CD4-positive, alpha-beta T cell (primary cell): Measurements from ENCODE around the gene DRGX. TPM values are rescaled to one million over a fixed set of nuclear protein-coding genes. Genes with fewer than 3 reads are reported as not detected.

Source experiments
- ATAC-seq: fragments of 200-7000 bp; cut with Tn5 transposase; one replicate; pipeline ENCODE4 v1.10.0; 2022; ENCODE audit warnings: mild to moderate bottlenecking; ENCODE audit not compliant: poor library complexity
- CTCF ChIA-PET: fragments of 350-600 bp; sonication (Branson Sonifier 250); formaldehyde crosslinking; loops from one replicate; lab custom pipeline; 2021; ENCODE audit warnings: antibody characterized with exemption, inconsistent platforms; lab: Charles Lee
- POLR2A ChIA-PET: fragments of 350-600 bp; sonication (Branson Sonifier 250); formaldehyde crosslinking; loops from one replicate; lab custom pipeline; 2021; ENCODE audit warnings: antibody characterized with exemption, inconsistent platforms; lab: Charles Lee
- DNase-seq, 14 experiments: peaks; one replicate each; pipeline ENCODE4 v3.0.0-alpha.2; 2013 to 2020; ENCODE audit warnings: mixed read lengths in 2 of 14
- H3K27ac ChIP-seq, 2 donors: one replicate each; pipeline versions ENCODE4 v1.5.1 to v1.7.0; 2013; ENCODE audit warnings: low read length in 2 of 2, low read depth in 1 of 2, mild to moderate bottlenecking in 1 of 2
- H3K27me3 ChIP-seq, 2 experiments: 1 replicate in 1 of 2; 2 replicates in 1 of 2; pipeline versions ENCODE4 v1.6.1 to v1.7.0; 2013; ENCODE audit warnings: low read length in 2 of 2, control low read depth in 1 of 2, mild to moderate bottlenecking in 1 of 2, moderate library complexity in 1 of 2; ENCODE audit not compliant: insufficient read depth in 2 of 2, control insufficient read depth in 1 of 2
- H3K36me3 ChIP-seq: one replicate; pipeline ENCODE4 v1.6.1; 2013; ENCODE audit warnings: low read length, control low read depth; ENCODE audit not compliant: insufficient read depth
- H3K4me1 ChIP-seq: one replicate; pipeline ENCODE4 v1.6.1; 2013; ENCODE audit warnings: low read length, control low read depth; ENCODE audit not compliant: insufficient read depth
- H3K4me3 ChIP-seq: one replicate; pipeline ENCODE4 v1.5.1; 2013; ENCODE audit warnings: mild to moderate bottlenecking, low read length, moderate library complexity
- H3K9me3 ChIP-seq, 2 experiments: 1 replicate in 1 of 2; 2 replicates in 1 of 2; pipeline versions ENCODE4 v1.6.1 to v1.7.0; 2013; ENCODE audit warnings: low read length in 2 of 2, mild to moderate bottlenecking in 2 of 2, control low read depth in 1 of 2, moderate library complexity in 1 of 2; ENCODE audit not compliant: control insufficient read depth in 1 of 2, insufficient read depth in 1 of 2
- H3K27ac Mint-ChIP-seq: one replicate; pipeline ENCODE4 v1.8.0; 2020; ENCODE audit warnings: mixed read lengths
- H3K27me3 Mint-ChIP-seq: one replicate; pipeline ENCODE4 v1.8.0; 2021; ENCODE audit warnings: mixed read lengths
- H3K36me3 Mint-ChIP-seq: one replicate; pipeline ENCODE4 v1.8.0; 2021; ENCODE audit warnings: low read depth, mixed read lengths
- H3K4me1 Mint-ChIP-seq: one replicate; pipeline ENCODE4 v1.8.0; 2021; ENCODE audit warnings: low read depth, mixed read lengths
- H3K4me3 Mint-ChIP-seq: one replicate; pipeline ENCODE4 v1.8.0; 2020; ENCODE audit warnings: mild to moderate bottlenecking, mixed read lengths
- H3K9me3 Mint-ChIP-seq: one replicate; pipeline ENCODE4 v1.8.0; 2020; ENCODE audit warnings: mixed read lengths
- CTCF ChIP-seq: fragments of 200-600 bp; IDR thresholded peaks from one replicate; pipeline ENCODE4 v1.8.0; 2022; ENCODE audit warnings: antibody characterized with exemption, mild to moderate bottlenecking
- intact Hi-C, 2 experiments: fragments of 100-400 bp; cut with DNase I in 1 of 2; cut with micrococcal nuclease in 1 of 2; formaldehyde crosslinking; loops; one replicate each; pipeline versions ENCODE4 v1.15.1 to v1.9.0; 2023 to 2025; cut with DNase I, micrococcal nuclease
- total RNA-seq, 174 experiments: library from RNA in 2 of 174; stranded (reverse) in 2 of 174; gene quantifications; one replicate each; pipeline ENCODE4 v1.2.3 and lab custom pipeline; 2021 to 2026

The DRGX gene
- total RNA-seq, 2 experiments from 2014 or later = not detected

DNA sequence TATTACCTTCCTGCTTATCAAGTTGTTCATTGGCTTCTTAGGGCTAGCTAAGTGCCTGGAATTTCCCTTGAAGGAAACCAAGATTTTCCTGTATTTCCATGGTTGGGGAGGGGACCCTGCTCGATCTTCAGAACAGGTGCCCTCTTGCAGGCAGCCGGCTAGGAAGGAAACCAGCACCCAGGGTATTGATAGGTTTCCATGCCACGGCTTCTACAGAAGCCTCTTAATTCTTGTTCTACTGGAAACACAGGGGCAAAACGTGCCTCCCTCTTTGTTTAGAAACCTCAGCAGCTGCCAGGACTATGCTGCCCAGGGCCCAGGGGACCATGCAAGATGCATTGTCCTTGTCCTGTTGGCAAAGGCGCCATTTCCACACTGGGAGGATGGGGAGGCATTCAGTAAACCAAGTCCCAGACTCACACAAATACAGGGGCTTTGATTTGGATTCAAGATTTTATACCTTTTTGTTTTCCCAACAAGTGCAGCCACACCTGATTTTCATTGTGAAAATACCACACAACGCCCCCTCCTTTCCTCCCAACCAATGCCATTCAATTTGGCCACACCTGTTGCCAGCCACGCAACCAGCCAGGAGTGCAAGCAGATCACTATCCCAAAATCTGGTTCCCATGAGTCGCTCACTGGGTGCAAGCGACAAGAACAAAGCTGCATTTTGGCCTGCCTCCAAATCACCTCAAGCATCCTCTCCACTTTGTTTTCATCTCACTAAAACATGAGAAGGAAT, 67.3 kb downstream of the DRGX start:
- Histone ChIP-seq H3K36me3 (no peaks in the 10 kb centered on the region), H3K27ac (no peak overlapping the region), H3K9me3 (peaks cover 0 to 15% of the 10 kb centered on the region in 2 experiments), H3K4me1 (no peaks in the 10 kb centered on the region), H3K4me3 (no peak overlapping the region), H3K27me3 (no peaks in the 10 kb centered on the region)
- no peak for TF ChIP-seq CTCF
- ChIA-PET CTCF (no interaction called here), POLR2A (no interaction called here)
- ATAC-seq (no peak), DNase-seq (no peak)
- Mint-ChIP-seq H3K27ac (no peak overlapping the region), H3K36me3 (no peaks in the 10 kb centered on the region), H3K9me3 (no peaks in the 10 kb centered on the region), H3K4me1 (no peaks in the 10 kb centered on the region), H3K4me3 (no peak overlapping the region), H3K27me3 (no peaks in the 10 kb centered on the region)
- intact Hi-C loops = no loop called here

DNA sequence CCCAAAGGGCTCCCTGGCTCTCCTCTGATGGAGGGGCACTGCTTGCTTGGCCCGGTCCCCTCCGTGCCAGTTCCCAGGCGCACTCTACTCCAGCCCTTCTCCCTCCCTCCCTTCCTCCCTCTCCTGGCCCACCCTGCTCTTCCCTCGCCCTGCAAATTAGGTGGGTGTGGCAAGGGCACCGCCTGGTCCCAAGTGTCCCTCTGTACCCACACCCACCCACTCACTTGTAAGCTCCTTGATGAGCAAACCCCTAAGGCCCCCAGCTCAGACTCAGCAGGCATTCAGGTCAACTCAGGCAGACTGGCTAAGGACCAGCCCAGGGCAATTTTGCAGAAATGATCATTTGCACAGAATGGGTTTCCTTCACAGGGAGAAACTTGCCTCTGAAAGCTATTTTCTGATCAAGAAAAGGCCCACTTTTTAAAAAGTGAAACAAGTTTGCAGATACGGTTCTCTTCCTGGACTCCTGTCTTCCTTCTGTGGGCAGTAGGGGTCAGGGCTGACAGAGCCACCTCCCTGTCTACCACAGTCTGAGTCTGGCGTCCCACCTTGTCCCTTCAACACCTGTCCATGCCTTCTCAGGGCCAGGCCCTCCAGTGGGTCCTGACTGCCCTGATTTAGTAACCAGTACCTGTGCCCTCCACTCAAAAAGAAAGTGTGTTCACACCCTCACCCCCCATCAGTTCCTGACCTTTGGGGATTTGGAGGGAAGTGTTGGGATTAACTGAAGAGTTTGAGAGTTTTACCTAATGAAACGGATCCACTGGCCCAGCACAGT, 68.7 kb downstream of the DRGX start:
- Histone ChIP-seq H3K4me1 (no peaks in the 10 kb centered on the region), H3K4me3 (no peak overlapping the region), H3K27me3 (no peaks in the 10 kb centered on the region), H3K27ac (no peak overlapping the region), H3K9me3 (peaks cover 0 to 15% of the 10 kb centered on the region in 2 experiments), H3K36me3 (no peaks in the 10 kb centered on the region)
- DNase-seq = peak in 1 of 14 experiments; percentile 11
- no peak for TF ChIP-seq CTCF
- Mint-ChIP-seq H3K36me3 (no peaks in the 10 kb centered on the region), H3K4me1 (no peaks in the 10 kb centered on the region), H3K27me3 (no peaks in the 10 kb centered on the region), H3K9me3 (no peaks in the 10 kb centered on the region), H3K27ac (no peak overlapping the region), H3K4me3 (no peak overlapping the region)
- ChIA-PET POLR2A (no interaction called here), CTCF (no interaction called here)
- intact Hi-C loops = no loop called here
- no peak for ATAC-seq

- peak in 1 of 14 experiments; percentile 23 for DNase-seq
- Mint-ChIP-seq H3K4me3 (no peak overlapping the region), H3K27ac (no peak overlapping the region), H3K4me1 (no peaks in the 10 kb centered on the region), H3K27me3 (no peaks in the 10 kb centered on the region), H3K9me3 (no peaks in the 10 kb centered on the region), H3K36me3 (no peaks in the 10 kb centered on the region)
- Histone ChIP-seq H3K27me3 (no peaks in the 10 kb centered on the region), H3K9me3 (peaks cover 0 to 9% of the 10 kb centered on the region in 2 experiments), H3K4me3 (no peak overlapping the region), H3K4me1 (no peaks in the 10 kb centered on the region), H3K36me3 (no peaks in the 10 kb centered on the region), H3K27ac (no peak overlapping the region)
- intact Hi-C loops = no loop called here
- no peak for TF ChIP-seq CTCF
- ATAC-seq = no peak
- CTCF ChIA-PET = no interaction called here
- POLR2A ChIA-PET = no interaction called here
These were observed 69.7 kb downstream of the DRGX start for GRCh38 chr10:49325916-49326783.
